WTC11 (cell line): Measurements from ENCODE around the gene C19orf85. TPM values are rescaled to one million over a fixed set of nuclear protein-coding genes. Genes with fewer than 3 reads are reported as not detected.
A peak's percentile ranks its signal among the peaks of the same experiment; 100 is the strongest.

ENCODE experiments used
- ATAC-seq: fragments of 200-7000 bp; cut with Tn5 transposase; 2 replicates; pipeline ENCODE4 v1.10.0; 2021; ENCODE audit warnings: mild to moderate bottlenecking, moderate library complexity
- CTCF ChIA-PET: fragments of 300-600 bp; sonication (Branson Sonifier 250); formaldehyde crosslinking; loops from one replicate; lab custom pipeline; 2021; ENCODE audit warnings: antibody characterized with exemption; lab: Charles Lee
- POLR2A ChIA-PET: fragments of 350-600 bp; sonication (Branson Sonifier 250); formaldehyde crosslinking; loops from one replicate; lab custom pipeline; 2021; ENCODE audit warnings: antibody characterized with exemption; lab: Charles Lee
- DNase-seq: peaks from one replicate; pipeline ENCODE4 v3.0.0; 2021; ENCODE audit warnings: low spot score
- H3K27ac Mint-ChIP-seq: 2 replicates; pipeline ENCODE4 v1.8.0; 2021; ENCODE audit warnings: mixed read lengths
- H3K27me3 Mint-ChIP-seq: 2 replicates; pipeline ENCODE4 v1.8.0; 2021; ENCODE audit warnings: low read depth, mild to moderate bottlenecking, moderate library complexity, mixed read lengths
- H3K36me3 Mint-ChIP-seq: 2 replicates; pipeline ENCODE4 v1.8.0; 2021; ENCODE audit warnings: mixed read lengths
- H3K4me1 Mint-ChIP-seq: 2 replicates; pipeline ENCODE4 v1.8.0; 2022; ENCODE audit warnings: mixed read lengths
- H3K4me3 Mint-ChIP-seq: 2 replicates; pipeline ENCODE4 v1.8.0; 2021; ENCODE audit warnings: mild to moderate bottlenecking, moderate library complexity, mixed read lengths
- H3K9me3 Mint-ChIP-seq: 2 replicates; pipeline ENCODE4 v1.8.0; 2021; ENCODE audit warnings: mixed read lengths
- ATF6 ChIP-seq: sonication (generic); formaldehyde crosslinking; IDR thresholded peaks from 2 replicates; pipeline ENCODE4 v1.8.1; 2023; ENCODE audit warnings: mild to moderate bottlenecking, missing genetic modification reagents
- CBFB ChIP-seq: sonication (generic); formaldehyde crosslinking; IDR thresholded peaks from 2 replicates; pipeline ENCODE4 v1.8.1; 2022; ENCODE audit warnings: mild to moderate bottlenecking, low read depth, missing genetic modification reagents
- EMX1 ChIP-seq: fragments of 250-450 bp; sonication (Bioruptor Pico); IDR thresholded peaks from 2 replicates; pipeline ENCODE4 v1.8.0; 2021; ENCODE audit warnings: mild to moderate bottlenecking
- GRHL2 ChIP-seq: fragments of 250-450 bp; sonication (Bioruptor Pico); IDR thresholded peaks from 2 replicates; pipeline ENCODE4 v1.8.0; 2022; ENCODE audit warnings: mild to moderate bottlenecking, moderate library complexity; ENCODE audit not compliant: insufficient replicate concordance, severe bottlenecking
- KAT7 ChIP-seq: sonication (generic); formaldehyde crosslinking; IDR thresholded peaks from 2 replicates; pipeline ENCODE4 v1.8.1; 2023; ENCODE audit warnings: missing genetic modification reagents, mild to moderate bottlenecking, borderline replicate concordance
- OVOL2 ChIP-seq: fragments of 250-450 bp; sonication (Bioruptor Pico); IDR thresholded peaks from 2 replicates; pipeline ENCODE4 v1.9.0; 2021; ENCODE audit warnings: mild to moderate bottlenecking, borderline replicate concordance
- PRRX2 ChIP-seq: fragments of 250-450 bp; sonication (Bioruptor Pico); IDR thresholded peaks from 2 replicates; pipeline ENCODE4 v1.8.0; 2021; ENCODE audit warnings: mild to moderate bottlenecking
- TEAD1 ChIP-seq: sonication (generic); formaldehyde crosslinking; IDR thresholded peaks from 2 replicates; pipeline ENCODE4 v1.8.0; 2022; ENCODE audit warnings: mild to moderate bottlenecking, missing genetic modification reagents
- ZNF396 ChIP-seq: fragments of 250-450 bp; sonication (Bioruptor Pico); IDR thresholded peaks from 2 replicates; pipeline ENCODE4 v1.8.0; 2021; ENCODE audit warnings: mild to moderate bottlenecking, moderate library complexity, borderline replicate concordance
- ZNF423 ChIP-seq: fragments of 250-450 bp; sonication (Bioruptor Pico); IDR thresholded peaks from 2 replicates; pipeline ENCODE4 v2.1.2; 2022; ENCODE audit warnings: mild to moderate bottlenecking, moderate library complexity
- ZNF512 ChIP-seq: sonication (generic); formaldehyde crosslinking; IDR thresholded peaks from 2 replicates; pipeline ENCODE4 v1.8.1; 2022; ENCODE audit warnings: missing genetic modification reagents, borderline replicate concordance
- total RNA-seq: library from RNA; stranded (reverse); gene quantifications from 3 replicates; pipeline ENCODE4 v1.2.3, GENCODE V29; 2021
- TF ChIP-seq, protein P1 (sequence below): fragments of 250-450 bp; sonication (Bioruptor Pico); IDR thresholded peaks from 2 replicates; pipeline ENCODE4 v1.9.0; 2021; ENCODE audit warnings: mild to moderate bottlenecking
- TF ChIP-seq, protein P2 (sequence below): fragments of 250-450 bp; sonication (Bioruptor Pico); IDR thresholded peaks from 2 replicates; pipeline ENCODE4 v1.9.0; 2021; ENCODE audit warnings: mild to moderate bottlenecking
- TF ChIP-seq, protein P3 (sequence below): sonication (generic); formaldehyde crosslinking; IDR thresholded peaks from 2 replicates; pipeline ENCODE4 v1.8.0; 2022; ENCODE audit warnings: missing genetic modification reagents
- TF ChIP-seq, protein P4 (sequence below): sonication (generic); formaldehyde crosslinking; IDR thresholded peaks from 2 replicates; pipeline ENCODE4 v1.8.1; 2022; ENCODE audit warnings: low read depth, missing genetic modification reagents, borderline replicate concordance

C19orf85 gene
- total RNA-seq, 1 experiment from 2014 or later: 2.2 TPM

GRCh38 chr19:55471266-55471665, 6.7 kb upstream of the C19orf85 start:
- no peak for DNase-seq
- Mint-ChIP-seq H3K4me3 (no peak overlapping the region), H3K27me3 (peaks cover 26% of the 10 kb centered on the region), H3K27ac (no peak overlapping the region), H3K36me3 (no peaks in the 10 kb centered on the region), H3K9me3 (no peaks in the 10 kb centered on the region), H3K4me1 (peaks cover 20% of the 10 kb centered on the region)
- TF ChIP-seq, protein P1, sequence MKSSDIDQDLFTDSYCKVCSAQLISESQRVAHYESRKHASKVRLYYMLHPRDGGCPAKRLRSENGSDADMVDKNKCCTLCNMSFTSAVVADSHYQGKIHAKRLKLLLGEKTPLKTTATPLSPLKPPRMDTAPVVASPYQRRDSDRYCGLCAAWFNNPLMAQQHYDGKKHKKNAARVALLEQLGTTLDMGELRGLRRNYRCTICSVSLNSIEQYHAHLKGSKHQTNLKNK (CRISPR knock-in tag): no peak
- TF ChIP-seq, protein P2, sequence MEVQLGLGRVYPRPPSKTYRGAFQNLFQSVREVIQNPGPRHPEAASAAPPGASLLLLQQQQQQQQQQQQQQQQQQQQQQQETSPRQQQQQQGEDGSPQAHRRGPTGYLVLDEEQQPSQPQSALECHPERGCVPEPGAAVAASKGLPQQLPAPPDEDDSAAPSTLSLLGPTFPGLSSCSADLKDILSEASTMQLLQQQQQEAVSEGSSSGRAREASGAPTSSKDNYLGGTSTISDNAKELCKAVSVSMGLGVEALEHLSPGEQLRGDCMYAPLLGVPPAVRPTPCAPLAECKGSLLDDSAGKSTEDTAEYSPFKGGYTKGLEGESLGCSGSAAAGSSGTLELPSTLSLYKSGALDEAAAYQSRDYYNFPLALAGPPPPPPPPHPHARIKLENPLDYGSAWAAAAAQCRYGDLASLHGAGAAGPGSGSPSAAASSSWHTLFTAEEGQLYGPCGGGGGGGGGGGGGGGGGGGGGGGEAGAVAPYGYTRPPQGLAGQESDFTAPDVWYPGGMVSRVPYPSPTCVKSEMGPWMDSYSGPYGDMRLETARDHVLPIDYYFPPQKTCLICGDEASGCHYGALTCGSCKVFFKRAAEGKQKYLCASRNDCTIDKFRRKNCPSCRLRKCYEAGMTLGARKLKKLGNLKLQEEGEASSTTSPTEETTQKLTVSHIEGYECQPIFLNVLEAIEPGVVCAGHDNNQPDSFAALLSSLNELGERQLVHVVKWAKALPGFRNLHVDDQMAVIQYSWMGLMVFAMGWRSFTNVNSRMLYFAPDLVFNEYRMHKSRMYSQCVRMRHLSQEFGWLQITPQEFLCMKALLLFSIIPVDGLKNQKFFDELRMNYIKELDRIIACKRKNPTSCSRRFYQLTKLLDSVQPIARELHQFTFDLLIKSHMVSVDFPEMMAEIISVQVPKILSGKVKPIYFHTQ (CRISPR knock-in tag): no peak
- TF ChIP-seq, protein P3, sequence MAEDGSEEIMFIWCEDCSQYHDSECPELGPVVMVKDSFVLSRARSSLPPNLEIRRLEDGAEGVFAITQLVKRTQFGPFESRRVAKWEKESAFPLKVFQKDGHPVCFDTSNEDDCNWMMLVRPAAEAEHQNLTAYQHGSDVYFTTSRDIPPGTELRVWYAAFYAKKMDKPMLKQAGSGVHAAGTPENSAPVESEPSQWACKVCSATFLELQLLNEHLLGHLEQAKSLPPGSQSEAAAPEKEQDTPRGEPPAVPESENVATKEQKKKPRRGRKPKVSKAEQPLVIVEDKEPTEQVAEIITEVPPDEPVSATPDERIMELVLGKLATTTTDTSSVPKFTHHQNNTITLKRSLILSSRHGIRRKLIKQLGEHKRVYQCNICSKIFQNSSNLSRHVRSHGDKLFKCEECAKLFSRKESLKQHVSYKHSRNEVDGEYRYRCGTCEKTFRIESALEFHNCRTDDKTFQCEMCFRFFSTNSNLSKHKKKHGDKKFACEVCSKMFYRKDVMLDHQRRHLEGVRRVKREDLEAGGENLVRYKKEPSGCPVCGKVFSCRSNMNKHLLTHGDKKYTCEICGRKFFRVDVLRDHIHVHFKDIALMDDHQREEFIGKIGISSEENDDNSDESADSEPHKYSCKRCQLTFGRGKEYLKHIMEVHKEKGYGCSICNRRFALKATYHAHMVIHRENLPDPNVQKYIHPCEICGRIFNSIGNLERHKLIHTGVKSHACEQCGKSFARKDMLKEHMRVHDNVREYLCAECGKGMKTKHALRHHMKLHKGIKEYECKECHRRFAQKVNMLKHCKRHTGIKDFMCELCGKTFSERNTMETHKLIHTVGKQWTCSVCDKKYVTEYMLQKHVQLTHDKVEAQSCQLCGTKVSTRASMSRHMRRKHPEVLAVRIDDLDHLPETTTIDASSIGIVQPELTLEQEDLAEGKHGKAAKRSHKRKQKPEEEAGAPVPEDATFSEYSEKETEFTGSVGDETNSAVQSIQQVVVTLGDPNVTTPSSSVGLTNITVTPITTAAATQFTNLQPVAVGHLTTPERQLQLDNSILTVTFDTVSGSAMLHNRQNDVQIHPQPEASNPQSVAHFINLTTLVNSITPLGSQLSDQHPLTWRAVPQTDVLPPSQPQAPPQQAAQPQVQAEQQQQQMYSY (CRISPR knock-in tag): no peak
- no peak for TF ChIP-seq ZNF512 (CRISPR knock-in tag)
- no peak for TF ChIP-seq PRRX2 (CRISPR knock-in tag)
- TF ChIP-seq ATF6: no peak
- TF ChIP-seq, protein P4, sequence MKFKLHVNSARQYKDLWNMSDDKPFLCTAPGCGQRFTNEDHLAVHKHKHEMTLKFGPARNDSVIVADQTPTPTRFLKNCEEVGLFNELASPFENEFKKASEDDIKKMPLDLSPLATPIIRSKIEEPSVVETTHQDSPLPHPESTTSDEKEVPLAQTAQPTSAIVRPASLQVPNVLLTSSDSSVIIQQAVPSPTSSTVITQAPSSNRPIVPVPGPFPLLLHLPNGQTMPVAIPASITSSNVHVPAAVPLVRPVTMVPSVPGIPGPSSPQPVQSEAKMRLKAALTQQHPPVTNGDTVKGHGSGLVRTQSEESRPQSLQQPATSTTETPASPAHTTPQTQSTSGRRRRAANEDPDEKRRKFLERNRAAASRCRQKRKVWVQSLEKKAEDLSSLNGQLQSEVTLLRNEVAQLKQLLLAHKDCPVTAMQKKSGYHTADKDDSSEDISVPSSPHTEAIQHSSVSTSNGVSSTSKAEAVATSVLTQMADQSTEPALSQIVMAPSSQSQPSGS: no peak
- no peak for TF ChIP-seq EMX1
- TF ChIP-seq CBFB (CRISPR knock-in tag): no peak
- TF ChIP-seq ZNF396 (CRISPR knock-in tag): no peak
- TF ChIP-seq TEAD1 (CRISPR knock-in tag): no peak
- no peak for TF ChIP-seq OVOL2 (CRISPR knock-in tag)
- no peak for TF ChIP-seq KAT7
- ChIA-PET POLR2A (no interaction called here), CTCF (interaction anchor here (0.7 to 1.4 kb wide), 2 partner anchors 32 to 182 kb away, joined by 4 to 6 read pairs; no protein-coding TSS in a partner anchor)
- no peak for ATAC-seq

DNA sequence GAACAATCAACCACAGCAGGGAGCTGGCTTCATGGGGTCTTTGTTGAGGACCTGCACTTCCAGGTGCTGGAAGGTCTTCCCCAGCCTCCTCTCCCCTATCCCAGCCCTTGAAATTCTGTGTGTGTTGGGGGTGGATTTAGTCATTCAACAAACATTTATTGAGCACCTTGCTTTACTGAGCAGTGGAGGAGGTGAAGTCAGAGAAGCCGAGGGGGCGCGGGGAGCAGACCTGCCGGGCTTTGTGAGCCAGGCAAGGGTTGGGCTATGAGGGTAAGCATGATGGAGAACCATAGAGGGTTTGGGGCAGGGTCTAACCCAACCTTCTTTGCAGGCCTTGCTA, 3.5 kb upstream of the C19orf85 start:
- TF ChIP-seq ZNF423 (CRISPR knock-in tag) (peak; percentile 69; the same call in 1 of the 2 replicates), GRHL2 (no peak)
- H3K4me1 Mint-ChIP-seq: peaks cover 23% of the 10 kb centered on the region
- ATAC-seq: no peak
- peaks cover 33% of the 10 kb centered on the region for H3K27me3 Mint-ChIP-seq
- ChIA-PET CTCF (interaction anchor here (0.6 to 3.2 kb wide), 49 partner anchors 8 to 795 kb away, joined by 3 to 68 read pairs (median 6); partner anchors contain the start of genes DNAAF3, FIZ1, HSPBP1 and IL11), POLR2A (no interaction called here)
- no peak overlapping the region for H3K4me3 Mint-ChIP-seq
- no peak for DNase-seq
- no peaks in the 10 kb centered on the region for H3K36me3 Mint-ChIP-seq
- H3K27ac Mint-ChIP-seq: no peak overlapping the region
- no peaks in the 10 kb centered on the region for H3K9me3 Mint-ChIP-seq
